H9 (cell line): ENCODE measurements around the gene GAP43. TPM values are rescaled to one million over a fixed set of nuclear protein-coding genes. Genes with fewer than 3 reads are reported as not detected.

ENCODE experiments used
- DNase-seq: peaks from one replicate; pipeline ENCODE4 v3.0.0-alpha.2; 2017
- H2AFZ ChIP-seq: one replicate; pipeline ENCODE4 v1.6.1; 2013; ENCODE audit warnings: mild to moderate bottlenecking, low read length, control low read depth, moderate library complexity
- H2AK5ac ChIP-seq: 2 replicates; pipeline ENCODE4 v1.6.1; 2013; ENCODE audit warnings: low read length, control low read depth, mixed read lengths; ENCODE audit not compliant: insufficient read length
- H2BK120ac ChIP-seq: one replicate; pipeline ENCODE4 v1.6.1; 2013; ENCODE audit warnings: low read depth, mild to moderate bottlenecking, low read length, control low read depth, inconsistent platforms; ENCODE audit not compliant: poor library complexity, severe bottlenecking
- H2BK12ac ChIP-seq: 2 replicates; pipeline ENCODE4 v1.6.1; 2013; ENCODE audit warnings: low read length, control low read depth, mixed read lengths, low read depth; ENCODE audit not compliant: insufficient read length
- H2BK15ac ChIP-seq: 2 replicates; pipeline ENCODE4 v1.6.1; 2013; ENCODE audit warnings: low read depth, low read length, control low read depth
- H2BK20ac ChIP-seq: one replicate; pipeline ENCODE4 v1.6.1; 2013; ENCODE audit warnings: low read depth, mild to moderate bottlenecking, low read length, control low read depth, inconsistent platforms; ENCODE audit not compliant: poor library complexity, severe bottlenecking
- H2BK5ac ChIP-seq: 2 replicates; pipeline ENCODE4 v1.6.1; 2013; ENCODE audit warnings: low read length, control low read depth, mixed read lengths; ENCODE audit not compliant: insufficient read length
- H3K14ac ChIP-seq: 2 replicates; pipeline ENCODE4 v1.6.1; 2013; ENCODE audit warnings: low read length, control low read depth; ENCODE audit not compliant: insufficient read depth
- H3K18ac ChIP-seq: 2 replicates; pipeline ENCODE4 v1.6.1; 2013; ENCODE audit warnings: low read depth, mild to moderate bottlenecking, mixed read lengths, low read length, control low read depth; ENCODE audit not compliant: insufficient read length
- H3K23ac ChIP-seq: 2 replicates; pipeline ENCODE4 v1.6.1; 2013; ENCODE audit warnings: low read length, control low read depth, mixed read lengths, low read depth; ENCODE audit not compliant: insufficient read length
- H3K23me2 ChIP-seq: 2 replicates; pipeline ENCODE4 v1.6.1; 2013; ENCODE audit warnings: low read depth, mild to moderate bottlenecking, mixed read lengths, low read length, control low read depth; ENCODE audit not compliant: insufficient read length, poor library complexity, severe bottlenecking
- H3K27ac ChIP-seq: 2 replicates; pipeline ENCODE4 v1.5.1; 2013; ENCODE audit warnings: low read length, control low read depth, mixed read lengths, low read depth; ENCODE audit not compliant: insufficient read length
- H3K27me3 ChIP-seq: 2 replicates; pipeline ENCODE4 v1.6.1; 2013; ENCODE audit warnings: low read length, control low read depth, inconsistent platforms; ENCODE audit not compliant: insufficient read depth
- H3K4ac ChIP-seq: 2 replicates; pipeline ENCODE4 v1.6.1; 2013; ENCODE audit warnings: low read depth, mild to moderate bottlenecking, control low read depth, inconsistent platforms, low read length, moderate library complexity
- H3K4me1 ChIP-seq: 2 replicates; pipeline ENCODE4 v1.6.1; 2013; ENCODE audit warnings: low read length, control low read depth, inconsistent platforms; ENCODE audit not compliant: insufficient read depth
- H3K4me2 ChIP-seq: 2 replicates; pipeline ENCODE4 v1.6.1; 2013; ENCODE audit warnings: low read length, control low read depth, mixed read lengths; ENCODE audit not compliant: insufficient read length, insufficient read depth
- H3K56ac ChIP-seq: 2 replicates; pipeline ENCODE4 v1.6.1; 2013; ENCODE audit warnings: low read depth, mild to moderate bottlenecking, mixed read lengths, low read length, control low read depth; ENCODE audit not compliant: insufficient read length
- H3K79me1 ChIP-seq: 2 replicates; pipeline ENCODE4 v1.6.1; 2013; ENCODE audit warnings: low read depth, mild to moderate bottlenecking, moderate library complexity, low read length, control low read depth, inconsistent platforms; ENCODE audit not compliant: insufficient read depth, poor library complexity, severe bottlenecking
- H3K79me2 ChIP-seq: 2 replicates; pipeline ENCODE4 v1.6.1; 2013; ENCODE audit warnings: low read length, control low read depth, inconsistent platforms; ENCODE audit not compliant: insufficient read depth
- H3K9ac ChIP-seq: 2 replicates; pipeline ENCODE4 v1.6.1; 2013; ENCODE audit warnings: low read length, control low read depth, mixed read lengths; ENCODE audit not compliant: insufficient read length; ENCODE audit errors: extremely low read depth
- H3K9me3 ChIP-seq: one replicate; pipeline ENCODE4 v1.6.1; 2013; ENCODE audit warnings: low read depth, low read length, inconsistent platforms; ENCODE audit not compliant: control insufficient read depth
- H3T11ph ChIP-seq: one replicate; pipeline ENCODE4 v1.6.1; 2013; ENCODE audit warnings: mild to moderate bottlenecking, low read length, control low read depth, inconsistent platforms
- H4K20me1 ChIP-seq: one replicate; pipeline ENCODE4 v1.6.1; 2013; ENCODE audit not compliant: control insufficient read depth, insufficient read length, insufficient read depth
- H4K5ac ChIP-seq: 2 replicates; pipeline ENCODE4 v1.6.1; 2013; ENCODE audit warnings: low read depth, mild to moderate bottlenecking, mixed read lengths, low read length, control low read depth; ENCODE audit not compliant: insufficient read length
- H4K8ac ChIP-seq: replicated peaks from 2 replicates; pipeline ENCODE4 v1.6.1; 2013; ENCODE audit warnings: low read length, control low read depth, mixed read lengths, low read depth; ENCODE audit not compliant: insufficient read length
- H4K91ac ChIP-seq: 2 replicates; pipeline ENCODE4 v1.6.1; 2013; ENCODE audit warnings: low read depth, mild to moderate bottlenecking, moderate library complexity, mixed read lengths, low read length, control low read depth; ENCODE audit not compliant: insufficient read length
- H3K27ac Mint-ChIP-seq, 3 experiments: 2 replicates in 2 of 3; 3 replicates in 1 of 3; pipeline ENCODE4 v1.8.0; 2020 to 2021; ENCODE audit warnings: mixed read lengths in 3 of 3, mild to moderate bottlenecking in 1 of 3, moderate library complexity in 1 of 3
- H3K27me3 Mint-ChIP-seq: 2 replicates; pipeline ENCODE4 v1.8.0; 2021; ENCODE audit warnings: low read depth, mild to moderate bottlenecking, moderate library complexity, mixed read lengths
- H3K36me3 Mint-ChIP-seq, 3 experiments: 2 replicates in 2 of 3; 3 replicates in 1 of 3; pipeline ENCODE4 v1.8.0; 2020 to 2021; ENCODE audit warnings: low read depth in 3 of 3, mixed read lengths in 3 of 3; ENCODE audit not compliant: insufficient read depth in 1 of 3
- H3K4me1 Mint-ChIP-seq, 2 experiments: 2 replicates each; pipeline ENCODE4 v1.8.0; 2020; ENCODE audit warnings: mixed read lengths in 2 of 2
- H3K4me3 Mint-ChIP-seq, 2 experiments: 2 replicates in 1 of 2; 3 replicates in 1 of 2; pipeline ENCODE4 v1.8.0; 2020 to 2021; ENCODE audit warnings: mild to moderate bottlenecking in 2 of 2, mixed read lengths in 2 of 2, moderate library complexity in 1 of 2
- H3K9me3 Mint-ChIP-seq, 2 experiments: 2 replicates in 1 of 2; 3 replicates in 1 of 2; pipeline ENCODE4 v1.8.0; 2020; ENCODE audit warnings: mild to moderate bottlenecking in 2 of 2, mixed read lengths in 2 of 2, moderate library complexity in 1 of 2
- WGBS: extraction: QIAGEN DNeasy Blood & Tissue Kit; methylation state at CpG from one replicate; pipeline ENCODE4 v1.1.7; 2013; ENCODE audit warnings: missing lambda C conversion rate, low lambda C conversion rate, mixed read lengths; ENCODE audit not compliant: insufficient read length; ENCODE audit errors: extremely low coverage; 5-methylcytosine and 5-hydroxymethylcytosine counted together
- total RNA-seq: library from RNA; stranded (reverse); gene quantifications from 2 replicates; pipeline ENCODE4 v1.2.1, GENCODE V29; 2021
- TF ChIP-seq, protein P1 (sequence below): fragments of 200-600 bp; sonication (generic); conservative IDR thresholded peaks from 3 replicates; pipeline ENCODE4 v1.8.0; 2021; ENCODE audit warnings: antibody characterized with exemption, mild to moderate bottlenecking

The GAP43 gene
- total RNA-seq, 1 experiment from 2014 or later, result 12.8 TPM

DNA sequence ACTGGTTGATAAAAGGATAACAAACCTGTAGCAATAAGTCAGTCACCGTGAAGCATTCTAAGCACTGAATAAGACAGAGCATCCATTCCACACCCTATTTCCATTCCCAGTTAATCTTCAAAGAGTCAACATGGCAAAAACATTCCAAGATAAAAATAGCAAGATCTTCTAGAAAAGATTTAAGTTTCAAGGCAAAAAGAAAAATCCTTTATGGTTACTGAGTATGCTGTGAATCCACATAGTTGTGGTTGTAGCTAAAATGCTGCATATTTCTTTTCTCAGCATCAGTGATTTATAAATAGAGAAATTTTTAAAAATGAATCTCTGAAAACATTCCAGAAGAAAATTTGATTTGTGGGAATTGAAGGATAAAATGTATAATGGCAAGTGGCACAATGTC lies 21.1 kb downstream of the GAP43 start:
- WGBS, result no CpG with 5 or more reads among the region's 1 CpG
- H3K18ac ChIP-seq, result no peak overlapping the region
- H3K27ac Mint-ChIP-seq, result no peak overlapping the region
- no peaks in the 10 kb centered on the region for H3K27me3 ChIP-seq
- no peak overlapping the region for H3K4ac ChIP-seq
- H4K8ac ChIP-seq, result no peak overlapping the region
- no peak overlapping the region for H2AK5ac ChIP-seq
- no peak overlapping the region for H3K9ac ChIP-seq
- no peak overlapping the region for H2BK5ac ChIP-seq
- DNase-seq, result no peak
- no peaks in the 10 kb centered on the region for H3K36me3 Mint-ChIP-seq
- no peak overlapping the region for H2BK120ac ChIP-seq
- H2AFZ ChIP-seq, result no peak overlapping the region
- H3T11ph ChIP-seq, result no peak overlapping the region
- no peak overlapping the region for H2BK20ac ChIP-seq
- no peak overlapping the region for H3K27ac ChIP-seq
- no peaks in the 10 kb centered on the region for H4K20me1 ChIP-seq
- TF ChIP-seq, protein P1, sequence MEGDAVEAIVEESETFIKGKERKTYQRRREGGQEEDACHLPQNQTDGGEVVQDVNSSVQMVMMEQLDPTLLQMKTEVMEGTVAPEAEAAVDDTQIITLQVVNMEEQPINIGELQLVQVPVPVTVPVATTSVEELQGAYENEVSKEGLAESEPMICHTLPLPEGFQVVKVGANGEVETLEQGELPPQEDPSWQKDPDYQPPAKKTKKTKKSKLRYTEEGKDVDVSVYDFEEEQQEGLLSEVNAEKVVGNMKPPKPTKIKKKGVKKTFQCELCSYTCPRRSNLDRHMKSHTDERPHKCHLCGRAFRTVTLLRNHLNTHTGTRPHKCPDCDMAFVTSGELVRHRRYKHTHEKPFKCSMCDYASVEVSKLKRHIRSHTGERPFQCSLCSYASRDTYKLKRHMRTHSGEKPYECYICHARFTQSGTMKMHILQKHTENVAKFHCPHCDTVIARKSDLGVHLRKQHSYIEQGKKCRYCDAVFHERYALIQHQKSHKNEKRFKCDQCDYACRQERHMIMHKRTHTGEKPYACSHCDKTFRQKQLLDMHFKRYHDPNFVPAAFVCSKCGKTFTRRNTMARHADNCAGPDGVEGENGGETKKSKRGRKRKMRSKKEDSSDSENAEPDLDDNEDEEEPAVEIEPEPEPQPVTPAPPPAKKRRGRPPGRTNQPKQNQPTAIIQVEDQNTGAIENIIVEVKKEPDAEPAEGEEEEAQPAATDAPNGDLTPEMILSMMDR, result no peak
- H3K56ac ChIP-seq, result no peak overlapping the region
- H3K9me3 ChIP-seq, result no peaks in the 10 kb centered on the region
- H4K91ac ChIP-seq, result no peak overlapping the region
- H4K5ac ChIP-seq, result no peak overlapping the region
- no peak overlapping the region for H3K4me3 Mint-ChIP-seq
- no peaks in the 10 kb centered on the region for H3K23me2 ChIP-seq
- H3K4me1 Mint-ChIP-seq, result no peaks in the 10 kb centered on the region
- H3K79me1 ChIP-seq, result no peaks in the 10 kb centered on the region
- no peak overlapping the region for H2BK15ac ChIP-seq
- no peaks in the 10 kb centered on the region for H3K4me1 ChIP-seq
- H3K23ac ChIP-seq, result no peak overlapping the region
- H3K14ac ChIP-seq, result no peak overlapping the region
- H3K79me2 ChIP-seq, result no peaks in the 10 kb centered on the region
- H3K4me2 ChIP-seq, result no peak overlapping the region
- no peaks in the 10 kb centered on the region for H3K27me3 Mint-ChIP-seq
- no peaks in the 10 kb centered on the region for H3K9me3 Mint-ChIP-seq
- no peak overlapping the region for H2BK12ac ChIP-seq
